ENCODE measurements around the gene TTC34.

The TTC34 gene

DNA sequence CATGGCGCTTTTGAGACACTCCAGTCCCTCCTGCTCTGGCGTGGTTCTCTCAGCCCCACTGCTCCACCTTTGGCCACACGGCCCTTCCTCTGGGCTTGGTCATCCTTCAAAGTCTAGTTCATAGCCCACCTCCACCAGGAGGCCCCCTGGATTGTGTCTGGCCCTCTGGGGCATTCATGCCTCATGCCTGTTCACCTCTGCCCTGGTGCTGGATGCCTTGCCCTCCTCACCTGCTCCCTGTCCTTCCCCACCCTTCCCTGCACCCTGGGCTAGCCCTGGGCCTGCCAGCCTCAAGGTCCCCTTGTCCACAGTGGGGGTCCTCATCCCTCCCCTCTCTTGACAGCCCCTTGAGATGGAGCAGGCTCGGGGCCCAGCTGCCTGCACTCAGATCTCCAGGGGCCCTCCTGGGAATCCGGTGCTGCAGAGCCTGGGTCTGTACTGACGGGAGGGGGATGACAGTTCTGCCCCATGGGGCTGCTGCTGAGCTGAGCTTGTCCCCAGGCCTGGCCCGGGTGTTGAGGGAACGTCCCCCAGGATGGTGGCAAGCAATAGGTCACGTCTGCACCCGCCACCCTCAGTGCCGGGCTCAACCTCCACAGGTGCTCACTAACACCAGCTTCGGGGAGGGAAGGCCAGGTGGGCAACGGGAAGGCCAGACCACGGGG lies 196.5 kb downstream of the TTC34 start:
- no peak for TF ChIP-seq CTCF (conservative IDR thresholded peaks at IDR 0.05; ENCODE audit: low read length)
- TF ChIP-seq EZH2phosphoT487 (IDR thresholded peaks at IDR 0.05; ENCODE audit: borderline replicate concordance) = no peak
- no peaks in the 10 kb centered on the region for H4K20me1 ChIP-seq (ENCODE audit: insufficient read depth, low read length, poor library complexity, severe bottlenecking)
- H3F3A ChIP-seq (ENCODE audit: low read depth) = no peaks in the 10 kb centered on the region
- no peaks in the 10 kb centered on the region for H3K9me2 ChIP-seq (replicated peaks; ENCODE audit: low read depth, low read length)
- H3K36me3 ChIP-seq (ENCODE audit: insufficient read depth, low read length) = no peaks in the 10 kb centered on the region
- no peaks in the 10 kb centered on the region for H3K79me2 ChIP-seq (ENCODE audit: insufficient read depth, low read length)
- H3K27me3 ChIP-seq (ENCODE audit: insufficient read depth, low read length, poor library complexity, severe bottlenecking) = no peaks in the 10 kb centered on the region
- no peak overlapping the region for H2AFZ ChIP-seq (ENCODE audit: low read length)
- no peak overlapping the region for H3K9ac ChIP-seq (ENCODE audit: low read depth, low read length, poor library complexity, severe bottlenecking)
- no peaks in the 10 kb centered on the region for H3K4me1 ChIP-seq (ENCODE audit: insufficient read depth, low read length, poor library complexity, severe bottlenecking)
- no peak overlapping the region for H3K4me2 ChIP-seq (ENCODE audit: low read depth, low read length, poor library complexity, severe bottlenecking)
- H3K9me3 ChIP-seq (ENCODE audit: insufficient read depth, low read depth, low read length) = peaks cover 7% of the 10 kb centered on the region; the same call in 1 of the 2 replicates
- no peak overlapping the region for H3K4me3 ChIP-seq (ENCODE audit: low read length, poor library complexity, severe bottlenecking)

DNA sequence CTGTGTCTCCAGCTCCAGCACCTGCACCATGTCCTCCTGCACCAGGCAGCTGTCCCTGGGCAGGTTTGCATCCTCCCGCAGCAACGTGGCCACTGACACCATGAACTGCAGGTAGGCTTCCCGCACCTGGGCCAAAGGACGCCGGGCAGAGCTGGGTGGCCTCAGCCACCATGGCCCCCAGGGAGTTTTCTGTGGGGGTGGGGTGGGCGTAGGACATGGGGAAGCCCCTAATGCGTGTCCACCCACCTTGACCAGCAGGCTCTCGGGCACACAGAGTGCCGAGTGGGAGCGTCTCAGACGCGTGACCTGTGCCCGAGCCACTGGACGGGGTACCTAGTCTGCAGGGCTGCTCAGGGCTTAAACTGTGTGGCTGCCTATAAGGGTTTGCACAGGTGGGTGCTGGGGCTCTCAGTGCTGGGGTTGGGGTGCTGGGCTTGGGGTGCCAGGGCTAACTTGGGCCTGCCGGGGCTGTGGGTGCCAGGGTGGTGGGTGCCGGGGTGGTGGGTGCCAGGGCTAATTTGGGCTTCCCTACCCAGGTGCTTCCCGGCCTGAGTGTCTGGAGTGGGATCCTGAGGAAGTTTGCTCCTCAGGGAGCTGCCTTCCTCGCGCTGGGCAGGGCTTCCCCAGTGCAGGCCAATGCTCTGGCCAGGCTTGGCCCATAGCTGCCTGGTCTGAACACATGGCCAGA lies 197.2 kb downstream of the TTC34 start:
- no peak for TF ChIP-seq CTCF (conservative IDR thresholded peaks at IDR 0.05; ENCODE audit: low read length)
- no peak for TF ChIP-seq EZH2phosphoT487 (IDR thresholded peaks at IDR 0.05; ENCODE audit: borderline replicate concordance)
- no peak overlapping the region for H2AFZ ChIP-seq (ENCODE audit: low read length)
- H4K20me1 ChIP-seq (ENCODE audit: insufficient read depth, low read length, poor library complexity, severe bottlenecking) = no peaks in the 10 kb centered on the region
- H3K4me1 ChIP-seq (ENCODE audit: insufficient read depth, low read length, poor library complexity, severe bottlenecking) = no peaks in the 10 kb centered on the region
- no peaks in the 10 kb centered on the region for H3K36me3 ChIP-seq (ENCODE audit: insufficient read depth, low read length)
- H3K9me2 ChIP-seq (replicated peaks; ENCODE audit: low read depth, low read length) = no peaks in the 10 kb centered on the region
- no peak overlapping the region for H3K4me2 ChIP-seq (ENCODE audit: low read depth, low read length, poor library complexity, severe bottlenecking)
- no peaks in the 10 kb centered on the region for H3K27me3 ChIP-seq (ENCODE audit: insufficient read depth, low read length, poor library complexity, severe bottlenecking)
- H3K4me3 ChIP-seq (ENCODE audit: low read length, poor library complexity, severe bottlenecking) = no peak overlapping the region
- no peak overlapping the region for H3K9ac ChIP-seq (ENCODE audit: low read depth, low read length, poor library complexity, severe bottlenecking)
- no peaks in the 10 kb centered on the region for H3F3A ChIP-seq (ENCODE audit: low read depth)
- H3K9me3 ChIP-seq (ENCODE audit: insufficient read depth, low read depth, low read length) = peaks cover 7% of the 10 kb centered on the region; the same call in 1 of the 2 replicates
- H3K79me2 ChIP-seq (ENCODE audit: insufficient read depth, low read length) = no peaks in the 10 kb centered on the region

DNA sequence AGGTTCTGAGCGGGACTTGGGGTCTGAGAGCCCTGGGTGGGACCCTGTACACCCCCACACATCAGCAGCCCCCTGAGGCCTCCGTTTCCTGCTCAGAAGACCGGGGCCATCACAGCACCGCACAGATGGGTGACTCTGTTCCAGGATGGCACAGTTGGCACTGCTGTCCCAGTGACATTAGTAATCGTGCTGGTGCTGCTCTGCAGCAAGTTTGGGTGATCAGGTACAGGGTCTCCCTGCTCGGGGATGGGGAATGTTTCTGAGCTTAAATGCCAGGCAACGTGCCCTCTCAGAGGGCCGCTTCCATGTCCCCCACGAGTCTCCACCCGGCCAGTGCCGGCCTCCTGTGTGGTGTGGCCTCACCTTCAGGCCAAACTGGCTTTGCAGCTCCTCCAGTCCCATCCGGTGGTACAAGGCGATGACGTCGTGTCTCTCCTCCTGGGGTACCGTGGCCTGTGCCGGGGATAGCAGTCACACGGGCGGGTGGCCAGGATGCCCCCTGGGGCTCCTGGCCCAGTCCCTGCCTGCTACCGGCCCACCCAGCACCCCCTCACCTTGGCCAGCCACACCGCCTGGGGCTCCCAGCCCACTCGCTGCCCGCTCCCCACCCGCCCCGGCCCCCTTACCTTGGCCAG lies 197.9 kb downstream of the TTC34 start:
- no peaks in the 10 kb centered on the region for H3K79me2 ChIP-seq (ENCODE audit: insufficient read depth, low read length)
- H2AFZ ChIP-seq (ENCODE audit: low read length) = no peak overlapping the region
- no peak overlapping the region for H3K9ac ChIP-seq (ENCODE audit: low read depth, low read length, poor library complexity, severe bottlenecking)
- H3K9me2 ChIP-seq (replicated peaks; ENCODE audit: low read depth, low read length) = no peaks in the 10 kb centered on the region
- no peak overlapping the region for H3K4me3 ChIP-seq (ENCODE audit: low read length, poor library complexity, severe bottlenecking)
- TF ChIP-seq EZH2phosphoT487 (IDR thresholded peaks at IDR 0.05; ENCODE audit: borderline replicate concordance) = no peak
- no peak for TF ChIP-seq CTCF (conservative IDR thresholded peaks at IDR 0.05; ENCODE audit: low read length)
- H4K20me1 ChIP-seq (ENCODE audit: insufficient read depth, low read length, poor library complexity, severe bottlenecking) = no peaks in the 10 kb centered on the region
- H3K4me1 ChIP-seq (ENCODE audit: insufficient read depth, low read length, poor library complexity, severe bottlenecking) = no peaks in the 10 kb centered on the region
- H3K9me3 ChIP-seq (ENCODE audit: insufficient read depth, low read depth, low read length) = peaks cover 7% of the 10 kb centered on the region; the same call in 1 of the 2 replicates
- no peak overlapping the region for H3K4me2 ChIP-seq (ENCODE audit: low read depth, low read length, poor library complexity, severe bottlenecking)
- no peaks in the 10 kb centered on the region for H3K27me3 ChIP-seq (ENCODE audit: insufficient read depth, low read length, poor library complexity, severe bottlenecking)
- no peaks in the 10 kb centered on the region for H3K36me3 ChIP-seq (ENCODE audit: insufficient read depth, low read length)
- H3F3A ChIP-seq (ENCODE audit: low read depth) = no peaks in the 10 kb centered on the region

Data from Loucy (cell line).